ENCODE results near the gene GALNT4. TPM values are rescaled to one million over a fixed set of nuclear protein-coding genes. Genes with fewer than 3 reads are reported as not detected.

Gene GALNT4
- total RNA-seq, 1 donor from 2014 or later, result 0.98 TPM

DNA sequence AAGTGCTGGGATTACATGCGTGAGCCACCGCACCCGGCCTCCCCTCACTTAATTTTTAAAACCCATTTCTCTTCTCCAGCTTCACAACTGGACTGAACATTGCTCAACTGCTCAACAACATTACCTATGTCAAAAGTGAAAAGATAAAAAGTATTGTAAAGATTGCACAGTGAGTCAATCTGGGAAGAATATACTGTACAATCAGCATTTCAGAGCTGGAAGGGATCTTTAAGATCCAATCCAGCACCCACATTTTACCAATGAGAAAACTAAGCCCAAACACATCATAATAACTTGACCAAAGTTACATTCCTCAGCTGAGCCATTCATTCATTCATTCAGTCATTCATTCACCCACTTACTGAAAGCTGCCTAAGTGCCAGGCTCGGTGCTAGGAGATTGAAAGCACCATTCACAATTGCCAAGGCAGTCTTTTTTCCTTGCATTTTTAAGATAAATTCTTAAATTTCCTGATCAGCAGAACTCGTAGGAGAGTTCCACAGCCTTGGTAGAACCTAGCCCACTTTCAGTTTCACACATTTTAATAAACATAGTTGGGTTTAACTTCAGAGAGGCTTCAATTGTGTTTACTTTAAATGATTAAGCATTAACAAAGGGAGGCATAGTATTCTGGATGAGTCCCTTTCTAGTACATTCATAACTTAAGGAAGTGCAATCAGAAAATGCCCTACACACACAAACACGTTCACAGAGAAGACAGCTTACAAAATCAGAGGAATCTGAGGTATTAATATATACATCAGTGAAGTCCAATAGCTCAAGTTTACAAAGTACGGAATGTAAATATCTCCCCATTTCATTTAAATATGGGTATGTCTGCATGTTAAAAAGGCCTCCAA is 3.0 kb downstream of the GALNT4 start:
- Mint-ChIP-seq H3K27me3 (ENCODE audit: unreplicated experiment) (peaks cover 2% of the 10 kb centered on the region), H3K36me3 (ENCODE audit: unreplicated experiment) (no peaks in the 10 kb centered on the region), H3K9me3 (ENCODE audit: unreplicated experiment) (no peaks in the 10 kb centered on the region), H3K27ac (ENCODE audit: unreplicated experiment) (no peak overlapping the region), H3K4me3 (ENCODE audit: unreplicated experiment) (no peak overlapping the region), H3K4me1 (ENCODE audit: low read depth, unreplicated experiment) (no peaks in the 10 kb centered on the region)
- TF ChIP-seq, protein P1, sequence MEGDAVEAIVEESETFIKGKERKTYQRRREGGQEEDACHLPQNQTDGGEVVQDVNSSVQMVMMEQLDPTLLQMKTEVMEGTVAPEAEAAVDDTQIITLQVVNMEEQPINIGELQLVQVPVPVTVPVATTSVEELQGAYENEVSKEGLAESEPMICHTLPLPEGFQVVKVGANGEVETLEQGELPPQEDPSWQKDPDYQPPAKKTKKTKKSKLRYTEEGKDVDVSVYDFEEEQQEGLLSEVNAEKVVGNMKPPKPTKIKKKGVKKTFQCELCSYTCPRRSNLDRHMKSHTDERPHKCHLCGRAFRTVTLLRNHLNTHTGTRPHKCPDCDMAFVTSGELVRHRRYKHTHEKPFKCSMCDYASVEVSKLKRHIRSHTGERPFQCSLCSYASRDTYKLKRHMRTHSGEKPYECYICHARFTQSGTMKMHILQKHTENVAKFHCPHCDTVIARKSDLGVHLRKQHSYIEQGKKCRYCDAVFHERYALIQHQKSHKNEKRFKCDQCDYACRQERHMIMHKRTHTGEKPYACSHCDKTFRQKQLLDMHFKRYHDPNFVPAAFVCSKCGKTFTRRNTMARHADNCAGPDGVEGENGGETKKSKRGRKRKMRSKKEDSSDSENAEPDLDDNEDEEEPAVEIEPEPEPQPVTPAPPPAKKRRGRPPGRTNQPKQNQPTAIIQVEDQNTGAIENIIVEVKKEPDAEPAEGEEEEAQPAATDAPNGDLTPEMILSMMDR (IDR thresholded peaks at IDR 0.05; ENCODE audit: partially characterized antibody, unreplicated experiment), result no peak
- no peak for DNase-seq

DNA sequence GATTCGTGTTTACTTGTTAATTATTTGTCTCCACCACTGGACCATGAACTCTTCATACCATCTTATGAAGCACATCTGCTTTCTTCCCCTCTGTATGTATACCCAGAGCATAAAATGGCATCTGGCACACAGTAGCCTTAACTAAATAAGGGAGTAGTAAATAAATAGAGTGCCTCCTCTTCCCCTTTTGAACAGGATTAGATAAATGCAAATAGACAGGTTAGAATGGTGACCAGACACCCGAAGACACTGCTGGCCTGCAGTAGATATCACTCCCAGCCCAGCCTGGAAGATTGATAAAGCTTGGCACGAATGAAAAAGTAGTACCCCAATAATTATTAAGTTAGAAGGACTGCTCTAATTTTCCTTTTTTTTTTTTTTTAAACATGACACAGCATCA is 6.9 kb downstream of the GALNT4 start:
- TF ChIP-seq, protein P1 (IDR thresholded peaks at IDR 0.05; ENCODE audit: partially characterized antibody, unreplicated experiment), result no peak

DNA sequence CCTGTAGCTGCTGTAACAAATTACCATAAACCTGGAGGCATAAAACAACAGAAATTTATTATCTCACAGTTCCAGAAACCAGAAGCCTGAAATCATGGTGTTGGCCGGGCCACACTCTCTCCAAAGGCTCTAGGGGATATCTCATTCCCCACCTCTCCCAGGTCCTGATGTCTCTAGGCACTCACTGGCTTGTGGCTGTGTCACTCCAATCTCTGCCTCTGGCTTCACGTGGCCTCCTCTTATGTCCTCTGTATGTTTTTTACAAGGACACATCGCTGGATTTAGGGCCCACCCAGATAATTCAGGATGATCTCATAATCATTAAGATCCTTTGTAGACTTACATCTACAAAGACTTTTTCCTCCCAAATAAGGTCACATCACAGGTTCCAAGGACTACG is 8.0 kb downstream of the GALNT4 start:
- H3K27ac Mint-ChIP-seq (ENCODE audit: unreplicated experiment), result no peak overlapping the region
- DNase-seq, result no peak
- H3K36me3 Mint-ChIP-seq (ENCODE audit: unreplicated experiment), result no peaks in the 10 kb centered on the region
- no peak overlapping the region for H3K4me3 Mint-ChIP-seq (ENCODE audit: unreplicated experiment)
- H3K27me3 Mint-ChIP-seq (ENCODE audit: unreplicated experiment), result no peaks in the 10 kb centered on the region
- H3K4me1 Mint-ChIP-seq (ENCODE audit: low read depth, unreplicated experiment), result no peaks in the 10 kb centered on the region
- TF ChIP-seq, protein P1 (IDR thresholded peaks at IDR 0.05; ENCODE audit: partially characterized antibody, unreplicated experiment), result no peak
- H3K9me3 Mint-ChIP-seq (ENCODE audit: unreplicated experiment), result no peaks in the 10 kb centered on the region

More for the DNA sequence above, 6.9 kb downstream of the GALNT4 start:
- H3K27ac Mint-ChIP-seq (ENCODE audit: unreplicated experiment), result no peak overlapping the region
- H3K9me3 Mint-ChIP-seq (ENCODE audit: unreplicated experiment), result no peaks in the 10 kb centered on the region
- H3K27me3 Mint-ChIP-seq (ENCODE audit: unreplicated experiment), result no peaks in the 10 kb centered on the region
- no peaks in the 10 kb centered on the region for H3K4me1 Mint-ChIP-seq (ENCODE audit: low read depth, unreplicated experiment)
- no peak overlapping the region for H3K4me3 Mint-ChIP-seq (ENCODE audit: unreplicated experiment)
- DNase-seq, result no peak
- no peaks in the 10 kb centered on the region for H3K36me3 Mint-ChIP-seq (ENCODE audit: unreplicated experiment)

DNA sequence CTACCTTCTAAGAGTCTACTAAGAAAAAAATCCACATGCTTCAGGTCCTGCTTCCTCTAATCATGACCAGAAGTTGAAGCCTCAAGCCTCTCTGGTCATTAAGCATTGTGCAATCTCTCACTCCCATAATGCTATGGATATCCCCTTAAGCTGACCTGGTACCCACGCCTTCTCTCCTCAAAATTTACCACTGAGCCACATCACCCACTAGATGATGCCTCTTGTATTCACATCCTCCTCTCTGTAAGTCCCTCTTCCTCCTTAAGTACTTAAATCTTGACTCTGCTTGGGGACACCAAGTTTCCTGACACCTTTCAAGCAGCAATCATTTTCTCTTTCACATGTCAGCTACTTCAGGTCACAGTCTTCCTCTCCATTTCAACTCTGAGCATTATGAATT is 9.8 kb downstream of the GALNT4 start:
- Mint-ChIP-seq H3K27me3 (ENCODE audit: unreplicated experiment) (no peaks in the 10 kb centered on the region), H3K9me3 (ENCODE audit: unreplicated experiment) (no peaks in the 10 kb centered on the region), H3K4me3 (ENCODE audit: unreplicated experiment) (no peak overlapping the region), H3K36me3 (ENCODE audit: unreplicated experiment) (no peaks in the 10 kb centered on the region), H3K4me1 (ENCODE audit: low read depth, unreplicated experiment) (no peaks in the 10 kb centered on the region), H3K27ac (ENCODE audit: unreplicated experiment) (no peak overlapping the region)
- TF ChIP-seq, protein P1 (IDR thresholded peaks at IDR 0.05; ENCODE audit: partially characterized antibody, unreplicated experiment), result no peak
- DNase-seq, result no peak

DNA sequence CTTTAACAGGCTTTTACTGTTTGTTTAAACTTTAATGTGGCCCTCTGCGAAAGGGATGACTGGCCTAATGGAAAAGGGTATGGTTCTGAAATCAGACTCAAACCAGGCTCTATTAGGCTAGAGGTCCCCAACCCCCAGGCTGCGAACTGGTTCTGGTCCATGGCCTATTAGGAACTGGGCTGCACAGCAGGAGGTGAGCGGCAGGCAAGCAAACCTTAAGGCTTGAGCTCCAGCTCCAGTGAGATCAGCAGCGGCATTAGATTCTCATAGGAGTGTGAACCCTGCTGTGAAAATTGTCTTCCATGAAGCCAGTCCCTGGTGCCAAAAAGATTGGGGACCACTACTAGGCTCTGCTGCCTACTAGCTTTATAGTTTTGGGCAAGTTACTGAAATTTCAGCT is 11.1 kb downstream of the GALNT4 start:
- Mint-ChIP-seq H3K36me3 (ENCODE audit: unreplicated experiment) (no peaks in the 10 kb centered on the region), H3K4me3 (ENCODE audit: unreplicated experiment) (no peak overlapping the region), H3K27ac (ENCODE audit: unreplicated experiment) (no peak overlapping the region), H3K27me3 (ENCODE audit: unreplicated experiment) (peaks cover 2% of the 10 kb centered on the region), H3K9me3 (ENCODE audit: unreplicated experiment) (no peaks in the 10 kb centered on the region), H3K4me1 (ENCODE audit: low read depth, unreplicated experiment) (no peaks in the 10 kb centered on the region)
- TF ChIP-seq, protein P1 (IDR thresholded peaks at IDR 0.05; ENCODE audit: partially characterized antibody, unreplicated experiment), result no peak
- DNase-seq, result no peak

Data from glutamatergic neuron (in vitro differentiated cells).